Ishikawa (cell line): ENCODE results near the gene SLC7A10.

Source experiments
- CEBPB ChIP-seq: IDR thresholded peaks from 2 replicates; pipeline ENCODE4 v1.6.1; 2012
- CREB1 ChIP-seq: IDR thresholded peaks from 2 replicates; pipeline ENCODE4 v1.6.1; 2012; ENCODE audit warnings: low read depth
- EGR1 ChIP-seq: IDR thresholded peaks from 2 replicates; pipeline ENCODE4 v1.6.1; 2012
- EP300 ChIP-seq: IDR thresholded peaks from 2 replicates; pipeline ENCODE4 v1.6.1; 2012; ENCODE audit warnings: borderline replicate concordance
- FOXM1 ChIP-seq: IDR thresholded peaks from 2 replicates; pipeline ENCODE4 v1.6.1; 2012; ENCODE audit warnings: low read depth, borderline replicate concordance
- MAX ChIP-seq: IDR thresholded peaks from 2 replicates; pipeline ENCODE4 v1.6.1; 2012
- NFIC ChIP-seq: IDR thresholded peaks from 2 replicates; pipeline ENCODE4 v1.6.1; 2012
- RAD21 ChIP-seq: IDR thresholded peaks from 2 replicates; pipeline ENCODE4 v1.6.1; 2012; ENCODE audit warnings: low read depth
- TAF1 ChIP-seq: IDR thresholded peaks from 2 replicates; pipeline ENCODE4 v1.6.1; 2012; ENCODE audit warnings: low read depth, mild to moderate bottlenecking
- TCF12 ChIP-seq: IDR thresholded peaks from 2 replicates; pipeline ENCODE4 v1.6.1; 2012; ENCODE audit warnings: low read depth
- TEAD4 ChIP-seq: IDR thresholded peaks from 2 replicates; pipeline ENCODE4 v1.6.1; 2012
- YY1 ChIP-seq: IDR thresholded peaks from 2 replicates; pipeline ENCODE4 v1.6.1; 2012; ENCODE audit warnings: low read depth
- ZBTB7A ChIP-seq: IDR thresholded peaks from 2 replicates; pipeline ENCODE4 v1.6.1; 2012; ENCODE audit warnings: low read depth
- TF ChIP-seq, protein P1 (sequence below): IDR thresholded peaks from 2 replicates; pipeline ENCODE4 v1.6.1; 2012
- TF ChIP-seq, protein P2 (sequence below): IDR thresholded peaks from 2 replicates; pipeline ENCODE4 v1.6.1; 2012; ENCODE audit warnings: low read depth, mild to moderate bottlenecking

SLC7A10 gene

DNA sequence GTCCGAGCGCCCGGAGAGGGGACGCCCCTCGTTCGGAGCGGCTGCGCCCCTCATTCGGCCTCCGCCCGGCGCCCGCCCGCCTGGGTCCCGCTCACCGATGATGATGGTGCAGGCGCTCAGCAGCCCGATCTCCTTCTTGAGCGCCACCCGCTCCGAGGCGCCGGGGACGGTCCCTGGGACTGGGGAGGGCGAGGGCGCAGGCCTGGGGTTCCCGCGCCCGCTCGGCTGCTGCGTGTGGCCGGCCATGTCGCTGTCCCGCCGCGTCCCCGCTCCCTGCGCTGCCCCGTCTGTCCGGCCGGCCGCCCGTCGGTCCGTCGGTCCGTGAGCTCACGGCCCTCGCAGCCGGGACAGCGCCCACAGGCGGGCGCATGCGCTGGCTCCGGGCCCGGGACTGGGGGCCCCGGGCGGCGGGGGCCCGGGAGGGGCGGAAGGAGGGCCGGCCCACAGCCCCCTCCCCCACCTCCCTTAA, at the start of gene SLC7A10:
SLC7A10 (minus strand) TSS at position 393 of the 469 bp plus-strand sequence; CDS start at position 246, 147 bp downstream.
- no peak for TF ChIP-seq NFIC
- TF ChIP-seq CREB1, result no peak
- TF ChIP-seq ZBTB7A, result no peak
- no peak for TF ChIP-seq EGR1
- TF ChIP-seq CEBPB, result no peak
- TF ChIP-seq, protein P1, sequence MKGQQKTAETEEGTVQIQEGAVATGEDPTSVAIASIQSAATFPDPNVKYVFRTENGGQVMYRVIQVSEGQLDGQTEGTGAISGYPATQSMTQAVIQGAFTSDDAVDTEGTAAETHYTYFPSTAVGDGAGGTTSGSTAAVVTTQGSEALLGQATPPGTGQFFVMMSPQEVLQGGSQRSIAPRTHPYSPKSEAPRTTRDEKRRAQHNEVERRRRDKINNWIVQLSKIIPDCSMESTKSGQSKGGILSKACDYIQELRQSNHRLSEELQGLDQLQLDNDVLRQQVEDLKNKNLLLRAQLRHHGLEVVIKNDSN, result no peak
- TF ChIP-seq MAX, result no peak
- no peak for TF ChIP-seq FOXM1
- TF ChIP-seq, protein P2, sequence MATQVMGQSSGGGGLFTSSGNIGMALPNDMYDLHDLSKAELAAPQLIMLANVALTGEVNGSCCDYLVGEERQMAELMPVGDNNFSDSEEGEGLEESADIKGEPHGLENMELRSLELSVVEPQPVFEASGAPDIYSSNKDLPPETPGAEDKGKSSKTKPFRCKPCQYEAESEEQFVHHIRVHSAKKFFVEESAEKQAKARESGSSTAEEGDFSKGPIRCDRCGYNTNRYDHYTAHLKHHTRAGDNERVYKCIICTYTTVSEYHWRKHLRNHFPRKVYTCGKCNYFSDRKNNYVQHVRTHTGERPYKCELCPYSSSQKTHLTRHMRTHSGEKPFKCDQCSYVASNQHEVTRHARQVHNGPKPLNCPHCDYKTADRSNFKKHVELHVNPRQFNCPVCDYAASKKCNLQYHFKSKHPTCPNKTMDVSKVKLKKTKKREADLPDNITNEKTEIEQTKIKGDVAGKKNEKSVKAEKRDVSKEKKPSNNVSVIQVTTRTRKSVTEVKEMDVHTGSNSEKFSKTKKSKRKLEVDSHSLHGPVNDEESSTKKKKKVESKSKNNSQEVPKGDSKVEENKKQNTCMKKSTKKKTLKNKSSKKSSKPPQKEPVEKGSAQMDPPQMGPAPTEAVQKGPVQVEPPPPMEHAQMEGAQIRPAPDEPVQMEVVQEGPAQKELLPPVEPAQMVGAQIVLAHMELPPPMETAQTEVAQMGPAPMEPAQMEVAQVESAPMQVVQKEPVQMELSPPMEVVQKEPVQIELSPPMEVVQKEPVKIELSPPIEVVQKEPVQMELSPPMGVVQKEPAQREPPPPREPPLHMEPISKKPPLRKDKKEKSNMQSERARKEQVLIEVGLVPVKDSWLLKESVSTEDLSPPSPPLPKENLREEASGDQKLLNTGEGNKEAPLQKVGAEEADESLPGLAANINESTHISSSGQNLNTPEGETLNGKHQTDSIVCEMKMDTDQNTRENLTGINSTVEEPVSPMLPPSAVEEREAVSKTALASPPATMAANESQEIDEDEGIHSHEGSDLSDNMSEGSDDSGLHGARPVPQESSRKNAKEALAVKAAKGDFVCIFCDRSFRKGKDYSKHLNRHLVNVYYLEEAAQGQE, result no peak
- TF ChIP-seq TAF1, result no peak
- no peak for TF ChIP-seq YY1
- TF ChIP-seq TCF12, result no peak
- TF ChIP-seq TEAD4, result no peak
- no peak for TF ChIP-seq RAD21
- TF ChIP-seq EP300, result no peak

DNA sequence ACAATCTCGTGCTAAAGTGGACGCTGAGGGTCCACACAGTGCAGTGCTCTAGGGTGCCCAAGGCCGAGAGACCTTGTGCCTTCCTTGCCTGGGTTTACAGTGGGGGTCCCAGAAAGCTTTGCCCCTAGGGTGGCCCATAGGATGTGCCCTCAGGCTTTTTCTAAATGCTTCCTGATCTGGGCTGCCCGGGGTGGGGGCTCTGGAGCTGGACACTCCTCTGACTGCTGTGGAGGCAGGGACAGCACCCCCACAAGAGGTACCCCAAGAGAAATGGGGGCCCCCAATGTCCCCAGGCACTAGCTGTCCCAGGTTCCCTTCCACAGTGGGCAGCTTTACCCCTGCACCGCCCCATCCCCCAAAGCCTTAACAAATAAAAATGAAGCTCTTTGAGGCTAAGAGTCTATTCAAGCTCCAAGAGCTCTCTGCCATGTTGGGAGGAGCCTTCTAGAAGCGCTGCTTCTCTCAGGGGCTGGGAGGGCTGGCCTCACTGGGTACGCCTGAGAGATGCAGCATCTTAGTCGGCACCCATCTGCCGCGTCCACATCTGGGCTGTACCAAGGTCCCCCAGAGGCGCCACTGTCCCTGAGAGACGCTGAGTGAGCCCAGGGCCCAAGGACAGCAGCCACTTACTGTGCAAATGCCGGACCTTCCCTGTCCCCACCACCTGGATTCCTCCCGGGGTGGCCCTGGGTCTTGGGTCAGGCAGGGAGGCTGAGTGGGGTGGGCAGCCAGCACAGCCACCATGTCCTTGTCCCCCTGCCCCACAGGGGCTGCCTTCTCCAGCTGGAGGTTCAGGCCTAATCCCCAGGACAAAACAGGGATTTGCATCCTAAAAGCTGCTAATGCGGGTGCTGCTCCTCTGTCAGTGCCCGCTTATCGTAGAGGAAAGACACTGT, 49.3 kb upstream of the SLC7A10 start:
- TF ChIP-seq YY1 (no peak), TAF1 (no peak), TEAD4 (no peak), FOXM1 (no peak)
- TF ChIP-seq, protein P1, result no peak

DNA sequence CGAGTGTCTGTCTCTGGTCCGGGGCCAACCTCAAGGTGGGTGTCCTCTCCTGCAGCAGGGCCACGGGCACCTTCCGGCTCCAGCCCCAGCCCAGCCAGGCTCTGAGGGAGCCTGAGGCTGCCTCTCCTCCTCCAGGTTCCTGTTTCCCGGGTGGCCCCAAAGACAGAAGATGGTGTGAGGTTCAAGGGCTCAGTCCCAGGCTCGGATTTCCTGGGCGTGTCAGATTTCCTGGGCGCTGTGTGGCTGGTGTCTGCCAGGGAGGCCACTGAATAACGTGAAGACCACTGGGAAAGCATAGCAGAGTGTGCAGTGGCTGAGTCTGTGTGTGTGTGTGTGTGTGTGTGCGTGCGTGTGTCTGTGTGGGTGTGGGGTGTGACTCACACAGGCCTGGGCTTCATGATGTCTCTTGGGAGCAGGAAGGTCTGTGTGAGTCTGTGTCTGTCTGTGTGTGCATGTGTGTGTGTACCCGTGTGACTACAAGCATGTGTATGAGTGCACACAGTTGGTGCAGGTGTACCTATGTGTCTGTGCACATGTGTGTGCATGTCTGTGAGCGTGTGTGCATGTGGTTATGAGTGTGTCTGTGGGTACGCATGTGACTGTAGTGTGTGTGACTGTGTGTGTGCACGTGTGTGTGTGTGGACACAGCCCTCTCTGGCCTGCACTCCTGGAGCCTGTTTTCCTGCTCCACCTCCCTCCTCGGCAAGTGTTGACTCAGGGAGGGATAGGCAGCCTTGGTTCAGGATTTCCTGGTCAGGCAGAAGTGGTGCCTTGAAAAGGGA, 48.4 kb upstream of the SLC7A10 start:
- TF ChIP-seq EGR1 (no peak), YY1 (no peak), TEAD4 (no peak), CREB1 (no peak), RAD21 (no peak), TAF1 (no peak), CEBPB (no peak), TCF12 (no peak), EP300 (no peak), FOXM1 (no peak)
- TF ChIP-seq, protein P2, result no peak
- TF ChIP-seq, protein P1, result no peak

DNA sequence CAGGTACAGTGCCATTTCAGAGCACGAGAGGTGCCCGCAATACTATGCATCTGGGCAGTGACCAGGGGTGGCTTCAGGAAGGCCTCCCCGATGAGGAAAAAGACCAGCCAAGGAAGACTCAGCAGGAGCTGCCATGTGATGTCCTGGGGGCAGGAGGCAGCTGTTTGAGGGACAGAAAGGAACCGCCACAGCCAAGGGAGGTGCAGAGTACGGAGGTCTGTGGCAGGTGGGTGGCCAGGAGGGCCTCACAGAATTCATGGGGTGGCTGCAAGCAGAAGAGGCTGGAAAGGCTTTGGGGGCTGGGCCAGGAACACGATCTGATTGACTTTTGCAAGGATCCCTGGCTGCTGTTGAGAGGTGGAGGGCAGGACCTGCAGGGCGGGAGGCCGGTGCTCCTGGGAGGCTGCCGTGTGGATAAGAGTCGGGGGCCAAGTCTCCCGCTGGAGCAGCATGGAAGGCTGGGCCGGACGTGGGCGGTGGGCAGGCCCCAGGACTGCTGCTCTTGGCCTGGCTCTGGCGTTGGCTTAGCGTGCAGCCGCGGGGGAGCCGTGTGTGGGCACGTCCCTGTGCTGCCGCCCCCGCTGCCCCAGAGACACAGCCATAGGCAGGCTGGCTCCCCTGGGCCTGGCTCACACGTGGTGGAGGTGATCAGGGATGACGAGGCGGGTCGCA, 47.6 kb upstream of the SLC7A10 start:
- TF ChIP-seq EGR1 (peak; percentile 77), EP300 (no peak), NFIC (no peak)
